Measurements from ENCODE around the gene KMO. TPM values are rescaled to one million over a fixed set of nuclear protein-coding genes. Genes with fewer than 3 reads are reported as not detected.

The KMO gene
- total and polyA plus RNA-seq, 4 donors: 2.2 to 9.9 (median 6.4) TPM

GRCh38 chr1:241518476-241519307 is 13.5 kb upstream of the KMO start:
- peak overlapping the region; percentile 96 for H3K4me3 ChIP-seq
- DNase-seq (peak in 2 of 3 donors; percentile 24 to 32), ATAC-seq (ENCODE audit: insufficient read depth, low FRiP score) (no peak)
- H3K27me3 ChIP-seq (ENCODE audit: control insufficient read depth in 3 of 3, insufficient read depth in 3 of 3, low read length in 2 of 3): peaks cover 0 to 8% (median 7%) of the 10 kb centered on the region in 3 donors
- H3K36me3 ChIP-seq (ENCODE audit: control insufficient read depth in 4 of 4, insufficient read depth in 4 of 4, low read length in 4 of 4): peaks cover 2 to 11% (median 3%) of the 10 kb centered on the region in 4 donors
- TF ChIP-seq, protein P1, sequence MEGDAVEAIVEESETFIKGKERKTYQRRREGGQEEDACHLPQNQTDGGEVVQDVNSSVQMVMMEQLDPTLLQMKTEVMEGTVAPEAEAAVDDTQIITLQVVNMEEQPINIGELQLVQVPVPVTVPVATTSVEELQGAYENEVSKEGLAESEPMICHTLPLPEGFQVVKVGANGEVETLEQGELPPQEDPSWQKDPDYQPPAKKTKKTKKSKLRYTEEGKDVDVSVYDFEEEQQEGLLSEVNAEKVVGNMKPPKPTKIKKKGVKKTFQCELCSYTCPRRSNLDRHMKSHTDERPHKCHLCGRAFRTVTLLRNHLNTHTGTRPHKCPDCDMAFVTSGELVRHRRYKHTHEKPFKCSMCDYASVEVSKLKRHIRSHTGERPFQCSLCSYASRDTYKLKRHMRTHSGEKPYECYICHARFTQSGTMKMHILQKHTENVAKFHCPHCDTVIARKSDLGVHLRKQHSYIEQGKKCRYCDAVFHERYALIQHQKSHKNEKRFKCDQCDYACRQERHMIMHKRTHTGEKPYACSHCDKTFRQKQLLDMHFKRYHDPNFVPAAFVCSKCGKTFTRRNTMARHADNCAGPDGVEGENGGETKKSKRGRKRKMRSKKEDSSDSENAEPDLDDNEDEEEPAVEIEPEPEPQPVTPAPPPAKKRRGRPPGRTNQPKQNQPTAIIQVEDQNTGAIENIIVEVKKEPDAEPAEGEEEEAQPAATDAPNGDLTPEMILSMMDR (IDR thresholded peaks at IDR 0.05; ENCODE audit: control extremely low read depth, extremely low read depth): no peak
- no peaks in the 10 kb centered on the region for H3K9me3 ChIP-seq (ENCODE audit: control insufficient read depth in 4 of 4, insufficient read depth in 3 of 4, low read length in 3 of 4)
- H3K4me1 ChIP-seq (ENCODE audit: control insufficient read depth in 5 of 5, insufficient read depth in 5 of 5, low read length in 5 of 5): peaks cover 0 to 14% (median 3%) of the 10 kb centered on the region in 5 donors
- H3K9ac ChIP-seq (ENCODE audit: insufficient read depth in 1 of 2, low read length in 2 of 2): peak overlapping the region; percentile 14 to 15
- 5 to 6% methylated on average over 27 to 28 of the region's 28 CpGs for WGBS, 2 donors
- peak overlapping the region; percentile 90 to 97 for H3K27ac ChIP-seq (ENCODE audit: low read depth in 1 of 2, low read length in 1 of 2)

DNA sequence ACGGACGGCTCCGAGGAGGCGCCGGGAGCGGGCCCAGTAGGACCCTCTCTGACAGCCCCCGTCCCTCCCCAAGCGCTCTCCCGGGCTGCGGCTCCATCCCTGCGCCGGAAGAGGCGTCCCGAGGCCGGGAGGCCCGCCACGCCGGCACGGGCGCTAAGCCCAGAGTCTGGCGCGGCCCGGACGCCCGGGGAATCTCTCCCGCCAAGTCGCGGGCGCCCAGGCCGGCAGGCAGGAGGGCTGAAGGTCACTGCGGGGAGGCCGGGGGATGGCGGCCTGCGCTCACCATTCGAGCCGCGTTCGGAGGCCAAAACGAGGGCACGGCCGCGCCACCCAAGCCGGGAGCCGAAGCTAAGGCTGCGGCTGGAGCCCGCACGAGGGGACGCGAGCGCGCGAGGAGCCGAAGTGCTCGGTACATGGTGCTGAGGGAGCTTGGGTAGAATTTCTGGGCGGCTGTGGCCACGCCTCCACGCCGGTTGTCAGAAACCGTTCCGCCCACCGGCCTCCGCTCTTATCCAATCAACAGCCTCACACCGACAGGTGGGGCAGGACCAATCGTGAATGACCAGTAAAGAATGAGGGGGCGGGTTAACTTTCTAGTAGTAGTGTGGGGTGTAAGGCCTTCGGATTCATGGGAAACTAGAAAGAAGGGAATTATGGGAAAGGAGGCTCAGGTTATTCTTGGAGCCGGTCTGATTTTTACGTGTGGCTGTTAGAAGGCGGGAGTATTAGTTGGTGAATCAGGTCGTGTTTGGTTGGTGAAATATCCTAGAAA is 12.7 kb upstream of the KMO start, which contains the start of gene FH:
Gene FH (minus strand): TSS at position 448 of the 772 bp plus-strand sequence. CDS start 33 bp downstream, at position 415.
- H3K4me3 ChIP-seq: peak within 1 kb of the TSS; percentile 96
- peak; percentile 100 for ATAC-seq (ENCODE audit: insufficient read depth, low FRiP score)
- peak; percentile 97 to 99 (median 98) for DNase-seq
- peaks cover 2 to 11% (median 3%) of the 10 kb centered on the region in 4 donors for H3K36me3 ChIP-seq (ENCODE audit: control insufficient read depth in 4 of 4, insufficient read depth in 4 of 4, low read length in 4 of 4)
- 0% methylated on average over 70 of the region's 70 CpGs for WGBS, 2 donors
- peak within 1 kb of the TSS; percentile 14 to 72 for H3K9ac ChIP-seq (ENCODE audit: insufficient read depth in 1 of 2, low read length in 2 of 2)
- no peaks in the 10 kb centered on the region for H3K9me3 ChIP-seq (ENCODE audit: control insufficient read depth in 4 of 4, insufficient read depth in 3 of 4, low read length in 3 of 4)
- H3K27me3 ChIP-seq (ENCODE audit: control insufficient read depth in 3 of 3, insufficient read depth in 3 of 3, low read length in 2 of 3): peaks cover 0 to 15% (median 11%) of the 10 kb centered on the region in 3 donors
- peaks cover 0 to 14% (median 3%) of the 10 kb centered on the region in 5 donors for H3K4me1 ChIP-seq (ENCODE audit: control insufficient read depth in 5 of 5, insufficient read depth in 5 of 5, low read length in 5 of 5)
- H3K27ac ChIP-seq (ENCODE audit: low read depth in 1 of 2, low read length in 1 of 2): peak within 1 kb of the TSS; percentile 90 to 97
- TF ChIP-seq, protein P1 (IDR thresholded peaks at IDR 0.05; ENCODE audit: control extremely low read depth, extremely low read depth): no peak

DNA sequence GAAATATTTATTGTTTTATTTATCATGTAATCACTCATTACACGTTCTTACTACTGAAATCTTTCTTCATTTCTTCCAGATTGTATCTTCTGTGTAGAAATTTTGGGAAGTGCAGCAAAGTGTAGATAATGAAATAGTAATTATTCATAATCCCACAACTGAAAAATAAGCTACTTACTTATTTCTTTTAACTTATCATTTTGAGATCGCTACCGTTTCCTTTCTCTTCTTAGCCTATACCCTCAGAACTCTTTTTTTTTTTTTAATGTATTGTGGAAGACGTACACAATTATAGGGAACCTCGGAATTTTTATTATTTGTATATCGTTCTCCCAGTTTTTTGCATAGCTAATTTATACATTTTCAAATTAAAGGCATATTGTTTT is 12.1 kb upstream of the KMO start:
- TF ChIP-seq, protein P1 (IDR thresholded peaks at IDR 0.05; ENCODE audit: control extremely low read depth, extremely low read depth): no peak
- H3K9me3 ChIP-seq (ENCODE audit: control insufficient read depth in 4 of 4, insufficient read depth in 3 of 4, low read length in 3 of 4): no peaks in the 10 kb centered on the region
- peaks cover 0 to 19% (median 15%) of the 10 kb centered on the region in 3 donors for H3K27me3 ChIP-seq (ENCODE audit: control insufficient read depth in 3 of 3, insufficient read depth in 3 of 3, low read length in 2 of 3)
- no peak overlapping the region for H3K27ac ChIP-seq (ENCODE audit: low read depth in 1 of 2, low read length in 1 of 2)
- H3K4me1 ChIP-seq (ENCODE audit: control insufficient read depth in 5 of 5, insufficient read depth in 5 of 5, low read length in 5 of 5): peaks cover 0 to 14% (median 2%) of the 10 kb centered on the region in 5 donors
- no peak overlapping the region for H3K4me3 ChIP-seq
- H3K36me3 ChIP-seq (ENCODE audit: control insufficient read depth in 4 of 4, insufficient read depth in 4 of 4, low read length in 4 of 4): peaks cover 2 to 10% (median 3%) of the 10 kb centered on the region in 4 donors
- peak overlapping the region in 1 of 2 donors; percentile 72 for H3K9ac ChIP-seq (ENCODE audit: insufficient read depth in 1 of 2, low read length in 2 of 2)
- 8 to 16% methylated on average over 6 of the region's 6 CpGs for WGBS, 2 donors
- DNase-seq (no peak), ATAC-seq (ENCODE audit: insufficient read depth, low FRiP score) (no peak)
